Measurements from ENCODE around the gene TMEM30A.

TMEM30A gene

GRCh38 chr6:75284632-75285282 is at the start of gene TMEM30A:
TSS of gene TMEM30A (minus strand) at chr6:75284792. CDS start at chr6:75284638, 154 bp downstream.
- DNase-seq, result peak; percentile 95

- DNase-seq, result no peak
Observed at GRCh38 chr6:75333676-75334200, 49.1 kb upstream of the TMEM30A start.

GRCh38 chr6:75331151-75331550 is 46.6 kb upstream of the TMEM30A start:
- no peak for DNase-seq

- no peak for DNase-seq
Observed at GRCh38 chr6:75329703-75330102, 45.1 kb upstream of the TMEM30A start.

- no peak for DNase-seq
Observed at GRCh38 chr6:75327807-75328206, 43.2 kb upstream of the TMEM30A start.

- no peak for DNase-seq
Observed at GRCh38 chr6:75326557-75327258, 42.1 kb upstream of the TMEM30A start.

DNA sequence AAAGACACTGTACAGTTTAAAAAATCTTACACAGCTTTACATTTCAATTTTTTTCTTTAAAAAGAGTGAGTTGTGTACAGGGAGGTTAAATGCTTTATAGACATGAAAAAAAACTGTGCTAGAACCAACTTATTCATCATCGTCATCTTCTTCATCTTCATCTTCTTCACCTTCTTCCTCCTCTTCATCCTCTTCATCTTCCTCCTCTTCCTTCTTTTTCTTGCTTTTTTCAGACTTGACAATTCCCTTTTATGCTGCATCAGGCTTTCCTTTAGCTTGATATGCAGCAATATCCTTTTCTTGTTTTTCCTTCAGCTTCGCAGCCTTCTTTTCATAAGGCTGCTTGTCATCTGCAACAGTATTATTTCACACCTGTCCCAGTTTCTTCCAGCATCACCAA is 34.3 kb upstream of the TMEM30A start:
- DNase-seq, result no peak

GRCh38 chr6:75317503-75318206 is 33.1 kb upstream of the TMEM30A start:
- no peak for DNase-seq

DNA sequence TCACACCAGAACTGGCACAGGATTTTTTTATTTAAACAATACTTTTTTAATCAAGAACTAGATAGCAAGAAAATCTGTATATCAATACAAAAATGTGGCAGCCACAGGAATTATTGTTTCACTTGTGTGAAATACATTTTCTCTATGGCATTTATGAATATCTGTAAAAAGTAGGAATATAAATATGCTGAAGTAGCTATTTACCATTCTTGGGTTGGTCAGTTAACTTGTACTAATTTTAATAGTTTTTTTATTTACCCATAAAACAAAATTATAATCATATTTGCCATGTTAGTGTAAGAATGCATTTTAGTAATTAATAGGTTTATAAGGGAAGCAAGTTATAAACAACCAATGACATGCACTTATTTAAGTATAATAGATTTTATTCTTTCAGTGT is 31.4 kb upstream of the TMEM30A start:
- no peak for DNase-seq

DNA sequence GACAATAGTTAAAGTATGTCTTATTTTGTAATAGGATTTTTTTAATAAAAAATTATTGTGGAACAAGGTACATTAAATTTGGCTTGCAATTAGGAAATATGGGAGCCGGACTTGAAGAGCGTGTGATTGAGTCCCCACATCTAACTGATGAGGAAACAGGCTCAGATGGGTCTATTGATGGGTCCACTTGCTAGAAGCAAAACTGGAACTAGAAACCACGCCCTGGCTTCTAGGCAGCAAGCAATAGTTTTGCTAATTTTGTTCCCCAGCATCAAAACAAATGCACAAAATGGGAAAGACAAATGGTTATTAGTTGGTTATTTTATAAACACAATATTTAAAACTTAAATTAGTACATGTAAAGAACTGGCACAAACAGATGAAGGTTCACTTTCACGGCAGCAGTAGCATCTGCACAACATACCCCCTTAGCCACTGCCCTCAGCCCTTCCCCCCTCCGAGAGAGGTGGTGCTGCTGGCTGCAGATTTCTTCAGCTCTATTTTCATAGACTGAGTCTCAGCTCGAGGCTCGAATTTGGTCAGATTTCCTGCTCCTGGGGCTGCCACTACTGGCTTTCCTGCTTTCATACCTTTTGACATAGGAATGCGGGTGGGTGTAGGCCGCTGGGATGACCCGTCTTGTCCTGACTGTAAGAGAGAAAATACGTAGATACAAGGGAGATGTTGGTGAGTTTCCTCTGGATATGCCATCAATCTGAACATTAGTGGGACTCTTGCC is 23.8 kb upstream of the TMEM30A start:
- DNase-seq, result no peak

- no peak for DNase-seq
Observed at GRCh38 chr6:75307364-75308004, 22.9 kb upstream of the TMEM30A start.

GRCh38 chr6:75306064-75306463 is 21.5 kb upstream of the TMEM30A start:
- no peak for DNase-seq

DNA sequence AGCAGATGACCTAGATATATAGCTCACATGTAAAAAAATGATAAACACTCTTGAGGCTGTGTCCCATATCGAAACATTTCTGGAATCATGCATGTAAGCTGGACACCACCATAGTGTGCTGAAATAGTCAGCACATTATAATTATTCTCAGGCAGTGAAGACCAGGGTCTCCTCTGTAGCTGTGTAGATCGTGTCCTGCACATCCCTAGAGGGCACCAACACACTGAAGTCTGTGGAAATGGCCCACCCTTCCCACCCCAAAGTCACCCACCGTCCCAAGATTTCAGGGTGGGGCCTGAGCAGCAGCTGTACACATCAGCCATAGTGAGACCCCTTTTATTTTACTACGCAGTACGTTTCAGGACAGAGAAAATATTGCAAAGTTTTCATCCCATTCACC is 21.0 kb upstream of the TMEM30A start:
- DNase-seq, result no peak

GRCh38 chr6:75302280-75302679 is 17.7 kb upstream of the TMEM30A start:
- DNase-seq, result no peak

DNA sequence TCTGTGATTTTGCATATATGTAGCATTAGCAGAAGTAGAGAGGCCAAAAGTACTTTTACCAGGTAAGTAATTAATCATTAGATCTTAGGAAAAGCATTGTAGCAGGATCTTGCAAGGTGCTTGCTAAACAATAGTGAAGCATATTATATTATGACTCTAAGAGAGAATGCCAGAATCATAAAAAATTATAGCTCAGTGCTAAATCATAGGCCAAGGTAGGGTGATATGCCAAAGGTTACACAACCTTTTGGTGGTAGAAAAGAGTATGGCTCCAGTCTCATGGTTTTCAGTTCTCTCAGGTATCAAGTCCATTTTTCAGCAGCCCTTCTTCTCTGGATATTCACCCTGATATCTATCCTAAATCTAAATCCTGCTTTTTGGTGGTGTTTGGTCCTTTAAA is 16.9 kb upstream of the TMEM30A start:
- no peak for DNase-seq

DNA sequence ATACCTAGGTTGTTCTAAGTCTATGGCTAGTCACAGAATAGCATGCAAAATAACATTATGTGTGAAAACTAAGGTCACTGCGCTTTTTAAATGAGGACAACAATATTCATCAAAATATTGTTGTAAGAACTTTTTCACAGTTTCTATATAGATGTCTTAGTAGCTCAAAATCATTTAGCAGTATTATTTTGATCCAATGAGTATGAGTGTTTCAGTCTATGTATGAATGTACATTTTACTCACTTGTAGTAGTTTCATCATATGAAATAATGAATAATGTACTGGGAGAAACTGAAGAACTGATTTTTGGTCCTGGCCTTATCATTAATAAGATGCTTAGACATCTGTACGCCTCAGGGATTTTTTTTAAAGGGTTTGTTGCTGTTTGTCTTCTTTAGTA is 16.5 kb upstream of the TMEM30A start:
- DNase-seq, result no peak

- no peak for DNase-seq
Observed at GRCh38 chr6:75300531-75300855, 15.9 kb upstream of the TMEM30A start.

DNA sequence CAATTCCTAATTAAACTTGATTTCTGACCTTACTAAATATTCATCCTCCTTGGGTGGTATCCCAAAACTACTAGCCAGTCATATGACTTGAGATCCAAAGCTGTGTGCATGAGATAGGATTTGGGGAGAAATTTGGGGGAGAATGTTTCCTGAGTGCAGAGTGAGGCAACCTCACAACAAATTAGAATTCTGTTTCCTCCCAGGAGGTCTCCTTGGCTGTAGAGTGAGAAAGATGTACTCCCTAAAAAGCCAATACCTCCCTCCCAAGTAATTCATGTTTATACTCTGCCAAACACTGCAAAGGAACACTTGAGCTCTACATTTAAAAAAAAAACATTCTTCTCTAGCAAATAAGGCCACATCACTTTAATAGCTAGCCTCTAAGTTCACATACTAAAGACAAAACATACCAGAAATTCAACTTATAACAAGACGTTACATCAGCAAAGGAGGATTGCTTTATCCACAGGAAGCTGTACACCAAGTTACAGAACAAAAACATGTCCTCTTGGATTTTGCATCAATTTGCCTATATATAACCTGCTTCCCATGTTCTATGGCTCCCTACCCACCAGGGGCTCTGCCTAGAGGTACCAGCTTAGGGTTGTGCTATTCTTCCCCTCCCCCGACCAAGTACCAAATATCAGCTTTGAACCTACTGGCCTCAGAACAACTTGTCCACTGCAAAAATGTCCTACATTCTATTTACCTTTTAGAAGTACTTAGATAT is 15.4 kb upstream of the TMEM30A start:
- DNase-seq, result no peak

GRCh38 chr6:75296811-75297779 is 12.5 kb upstream of the TMEM30A start:
- DNase-seq, result no peak

GRCh38 chr6:75292555-75292954 is 8.0 kb upstream of the TMEM30A start:
- DNase-seq, result no peak

- no peak for DNase-seq
Observed at GRCh38 chr6:75291744-75292143, 7.2 kb upstream of the TMEM30A start.
